Measurements from ENCODE around the gene IL18BP.

Gene IL18BP

DNA sequence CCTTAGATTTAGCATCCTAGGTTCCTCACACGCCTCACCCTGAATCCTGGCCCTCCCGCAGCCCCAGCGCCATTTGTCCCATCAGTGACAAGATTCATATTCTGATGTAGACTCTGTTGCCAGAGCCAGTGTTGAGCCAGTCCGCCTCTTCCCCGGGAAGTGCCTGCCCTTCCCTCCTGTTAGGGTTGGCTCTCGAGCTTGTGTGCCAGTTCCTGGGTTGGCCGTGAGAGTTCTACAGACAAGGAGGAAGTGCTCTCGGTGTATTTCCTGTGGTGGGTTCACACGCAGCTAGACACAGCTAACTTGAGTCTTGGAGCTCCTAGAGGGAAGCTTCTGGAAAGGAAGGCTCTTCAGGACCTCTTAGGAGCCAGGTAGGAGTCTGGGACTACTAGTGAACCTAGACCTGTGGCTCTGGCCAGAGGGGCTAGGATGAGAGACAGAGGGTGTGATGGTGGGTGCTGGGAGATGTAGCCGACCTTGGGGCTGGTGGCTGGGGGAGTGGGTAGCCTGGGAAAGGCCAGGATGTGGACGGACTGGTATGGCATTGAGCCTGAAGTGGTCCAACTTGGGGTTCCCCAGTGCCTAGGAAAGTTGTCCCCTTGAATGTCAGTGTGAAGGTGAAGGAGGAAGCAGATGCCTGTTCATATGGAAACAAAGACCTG, at the start of gene IL18BP:
IL18BP (plus strand) TSS at position 261 of the 662 bp plus-strand sequence. CDS start 1,076 bp downstream, outside the sequence.
- H3K27me3 Mint-ChIP-seq (ENCODE audit: low read depth): no peaks in the 10 kb centered on the region
- H3K4me1 Mint-ChIP-seq: peaks cover 43% of the 10 kb centered on the region
- H3K9me3 Mint-ChIP-seq: no peaks in the 10 kb centered on the region
- peaks cover 17% of the 10 kb centered on the region for H3K36me3 Mint-ChIP-seq (ENCODE audit: low read depth)
- TF ChIP-seq, protein P1, sequence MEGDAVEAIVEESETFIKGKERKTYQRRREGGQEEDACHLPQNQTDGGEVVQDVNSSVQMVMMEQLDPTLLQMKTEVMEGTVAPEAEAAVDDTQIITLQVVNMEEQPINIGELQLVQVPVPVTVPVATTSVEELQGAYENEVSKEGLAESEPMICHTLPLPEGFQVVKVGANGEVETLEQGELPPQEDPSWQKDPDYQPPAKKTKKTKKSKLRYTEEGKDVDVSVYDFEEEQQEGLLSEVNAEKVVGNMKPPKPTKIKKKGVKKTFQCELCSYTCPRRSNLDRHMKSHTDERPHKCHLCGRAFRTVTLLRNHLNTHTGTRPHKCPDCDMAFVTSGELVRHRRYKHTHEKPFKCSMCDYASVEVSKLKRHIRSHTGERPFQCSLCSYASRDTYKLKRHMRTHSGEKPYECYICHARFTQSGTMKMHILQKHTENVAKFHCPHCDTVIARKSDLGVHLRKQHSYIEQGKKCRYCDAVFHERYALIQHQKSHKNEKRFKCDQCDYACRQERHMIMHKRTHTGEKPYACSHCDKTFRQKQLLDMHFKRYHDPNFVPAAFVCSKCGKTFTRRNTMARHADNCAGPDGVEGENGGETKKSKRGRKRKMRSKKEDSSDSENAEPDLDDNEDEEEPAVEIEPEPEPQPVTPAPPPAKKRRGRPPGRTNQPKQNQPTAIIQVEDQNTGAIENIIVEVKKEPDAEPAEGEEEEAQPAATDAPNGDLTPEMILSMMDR (IDR thresholded peaks at IDR 0.05; ENCODE audit: unreplicated experiment in 3 of 3): no peak
- no peak within 1 kb of the TSS for H3K4me3 Mint-ChIP-seq
- peak within 1 kb of the TSS; percentile 13 to 72 (median 65) for H3K27ac Mint-ChIP-seq

GRCh38 chr11:71949034-71949433, 49.7 kb upstream of the IL18BP start:
- Mint-ChIP-seq H3K27ac (peak overlapping the region in 1 of 3 experiments; percentile 11), H3K4me1 (peaks cover 29% of the 10 kb centered on the region), H3K27me3 (ENCODE audit: low read depth) (no peaks in the 10 kb centered on the region), H3K36me3 (ENCODE audit: low read depth) (peaks cover 10% of the 10 kb centered on the region), H3K9me3 (no peaks in the 10 kb centered on the region), H3K4me3 (no peak overlapping the region)
- TF ChIP-seq, protein P1 (IDR thresholded peaks at IDR 0.05; ENCODE audit: unreplicated experiment in 3 of 3): no peak

DNA sequence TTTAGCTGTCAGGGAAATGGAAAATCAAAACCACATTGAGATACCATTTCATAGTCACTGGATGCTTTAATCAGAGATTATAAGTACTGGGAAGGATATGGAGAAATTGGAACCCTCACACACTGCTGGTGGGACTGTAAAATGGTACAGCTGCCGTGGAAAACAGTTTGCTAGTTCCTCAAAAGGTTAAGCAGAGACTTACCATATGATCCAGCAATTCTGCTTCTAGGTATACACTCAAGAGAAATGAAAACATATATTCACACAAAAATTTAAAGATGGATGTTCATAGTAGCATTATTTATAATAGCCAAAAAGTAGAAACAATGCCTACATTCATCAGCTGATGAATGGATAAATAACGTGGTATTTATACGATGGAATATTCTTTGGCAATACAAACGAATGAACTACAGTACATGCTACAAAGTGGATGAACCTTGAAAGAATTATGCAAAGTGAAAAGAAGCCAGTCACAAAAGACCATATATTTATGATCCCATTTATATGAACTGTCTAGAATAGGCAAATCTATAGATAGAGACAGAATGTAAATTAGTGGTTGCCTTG, 46.9 kb upstream of the IL18BP start:
- Mint-ChIP-seq H3K4me1 (peaks cover 19% of the 10 kb centered on the region), H3K36me3 (ENCODE audit: low read depth) (no peaks in the 10 kb centered on the region), H3K4me3 (no peak overlapping the region), H3K27me3 (ENCODE audit: low read depth) (no peaks in the 10 kb centered on the region), H3K27ac (no peak overlapping the region), H3K9me3 (no peaks in the 10 kb centered on the region)
- TF ChIP-seq, protein P1 (IDR thresholded peaks at IDR 0.05; ENCODE audit: unreplicated experiment in 3 of 3): no peak

DNA sequence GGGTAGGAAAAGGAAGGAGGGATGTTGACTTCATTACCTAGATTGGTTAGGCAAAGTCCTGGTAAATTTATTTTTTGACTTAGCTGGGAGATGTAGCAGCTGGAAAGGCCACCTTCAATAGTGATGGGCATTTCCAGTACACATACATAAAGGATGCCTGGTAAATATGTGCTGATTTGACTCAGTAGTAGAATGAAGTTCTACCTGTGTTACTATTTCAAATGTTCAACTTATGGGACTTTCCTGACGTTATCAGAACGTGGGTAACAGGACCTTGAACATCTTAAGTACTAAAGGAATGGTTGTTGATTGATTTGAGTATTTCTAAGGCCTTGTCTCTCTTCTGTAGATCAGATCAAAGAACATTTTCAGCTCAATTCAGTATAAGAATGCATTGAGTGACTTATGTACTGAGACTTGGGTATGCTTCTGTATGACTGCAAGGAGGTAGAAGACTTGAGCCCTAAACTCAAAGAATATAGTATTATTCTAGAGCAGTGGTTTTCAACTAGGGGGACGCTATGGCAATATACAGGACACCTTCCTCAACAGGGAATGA, 42.7 kb upstream of the IL18BP start:
- H3K36me3 Mint-ChIP-seq (ENCODE audit: low read depth): peaks cover 8% of the 10 kb centered on the region
- no peak overlapping the region for H3K4me3 Mint-ChIP-seq
- H3K9me3 Mint-ChIP-seq: peaks cover 4% of the 10 kb centered on the region
- no peaks in the 10 kb centered on the region for H3K27me3 Mint-ChIP-seq (ENCODE audit: low read depth)
- H3K27ac Mint-ChIP-seq: no peak overlapping the region
- TF ChIP-seq, protein P1 (IDR thresholded peaks at IDR 0.05; ENCODE audit: unreplicated experiment in 3 of 3): no peak
- no peaks in the 10 kb centered on the region for H3K4me1 Mint-ChIP-seq

- Mint-ChIP-seq H3K4me1 (no peaks in the 10 kb centered on the region), H3K4me3 (no peak overlapping the region)
Measured at GRCh38 chr11:71962428-71963038, 36.2 kb upstream of the IL18BP start.

More at GRCh38 chr11:71962428-71963038, 36.2 kb upstream of the IL18BP start:
- H3K27me3 Mint-ChIP-seq (ENCODE audit: low read depth): no peaks in the 10 kb centered on the region
- H3K27ac Mint-ChIP-seq: peak overlapping the region in 1 of 3 experiments; percentile 68
- TF ChIP-seq, protein P1 (IDR thresholded peaks at IDR 0.05; ENCODE audit: unreplicated experiment in 3 of 3): no peak
- peaks cover 5% of the 10 kb centered on the region for H3K9me3 Mint-ChIP-seq
- peaks cover 35% of the 10 kb centered on the region for H3K36me3 Mint-ChIP-seq (ENCODE audit: low read depth)

All from nephron (organoid).